Measurements from ENCODE around the gene BAIAP2L1.

The BAIAP2L1 gene

GRCh38 chr7:98293265-98293664 is 107.6 kb downstream of the BAIAP2L1 start:
- DNase-seq (ENCODE audit: low spot score) = no peak

- DNase-seq (ENCODE audit: low spot score) = no peak
Observed at GRCh38 chr7:98291717-98292116, 109.2 kb downstream of the BAIAP2L1 start.

- no peak for DNase-seq (ENCODE audit: low spot score)
Observed at GRCh38 chr7:98289333-98289875, 111.5 kb downstream of the BAIAP2L1 start.

- no peak for DNase-seq (ENCODE audit: low spot score)
Observed at GRCh38 chr7:98288064-98288823, 112.6 kb downstream of the BAIAP2L1 start.

DNA sequence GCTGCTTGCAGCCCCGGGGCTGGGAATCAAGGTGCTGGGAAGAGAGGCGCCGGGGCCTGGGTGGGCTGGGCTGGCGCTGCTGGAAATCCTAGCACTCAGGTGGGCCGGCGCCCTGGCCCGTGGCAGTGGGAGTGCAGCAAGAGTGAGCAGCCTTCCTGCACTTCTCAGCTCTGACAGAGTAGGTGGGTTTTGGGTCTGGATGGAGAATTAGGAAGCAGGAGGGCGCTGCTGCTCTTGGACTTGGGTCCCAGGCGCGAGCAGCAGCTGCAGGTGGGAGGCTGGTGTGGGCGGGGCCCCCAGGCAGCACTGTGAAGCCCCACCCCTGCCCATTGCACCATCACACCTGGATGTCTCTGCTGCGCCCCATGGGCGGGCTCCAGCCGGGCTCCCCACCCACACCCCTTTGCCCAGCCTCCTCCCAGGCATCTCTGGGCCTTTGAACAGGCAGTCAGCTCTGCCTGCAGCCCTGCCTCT is 113.4 kb downstream of the BAIAP2L1 start:
- DNase-seq (ENCODE audit: low spot score) = no peak

- DNase-seq (ENCODE audit: low spot score) = no peak
Observed at GRCh38 chr7:98286701-98287485, 114.0 kb downstream of the BAIAP2L1 start.

GRCh38 chr7:98286093-98286539 is 114.8 kb downstream of the BAIAP2L1 start:
- DNase-seq (ENCODE audit: low spot score) = no peak

GRCh38 chr7:98285157-98286092 is 115.5 kb downstream of the BAIAP2L1 start:
- no peak for DNase-seq (ENCODE audit: low spot score)

DNA sequence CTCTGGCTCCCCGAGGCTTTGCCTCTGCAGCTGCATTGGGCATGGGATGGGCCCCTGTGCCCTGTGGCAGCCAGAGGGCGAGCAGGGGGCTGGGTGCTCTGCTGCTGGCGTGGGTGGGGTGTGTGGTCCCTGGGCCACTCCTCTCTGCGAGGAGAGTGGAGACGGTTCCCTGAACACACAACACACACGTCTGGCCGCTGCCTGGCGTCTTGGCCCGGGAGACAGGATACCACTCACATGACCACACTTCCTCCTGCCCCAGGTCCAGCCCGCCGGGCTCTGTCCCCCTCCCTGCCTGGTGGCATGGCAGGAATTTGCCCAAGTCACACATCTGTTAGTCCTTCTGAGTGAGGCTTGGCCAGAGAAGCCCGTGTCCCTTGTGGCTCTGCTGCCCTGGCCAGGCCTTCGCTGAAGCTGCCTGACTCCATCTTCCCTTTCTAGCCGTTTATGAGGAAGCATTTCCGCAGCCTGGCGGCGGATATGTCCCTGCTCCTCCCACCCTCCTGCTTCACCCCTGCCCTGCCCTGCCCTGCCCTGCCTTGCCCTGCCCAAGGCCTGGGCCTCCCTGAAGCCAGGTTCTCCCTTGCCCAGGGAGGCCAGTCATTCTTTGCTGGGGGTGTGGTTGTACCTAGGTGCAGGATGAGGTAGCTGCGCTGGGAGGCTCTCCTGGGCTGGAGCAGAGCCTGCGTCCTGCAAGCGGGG is 116.4 kb downstream of the BAIAP2L1 start:
- DNase-seq (ENCODE audit: low spot score) = no peak

- no peak for DNase-seq (ENCODE audit: low spot score)
Observed at GRCh38 chr7:98283887-98284222, 117.0 kb downstream of the BAIAP2L1 start.

DNA sequence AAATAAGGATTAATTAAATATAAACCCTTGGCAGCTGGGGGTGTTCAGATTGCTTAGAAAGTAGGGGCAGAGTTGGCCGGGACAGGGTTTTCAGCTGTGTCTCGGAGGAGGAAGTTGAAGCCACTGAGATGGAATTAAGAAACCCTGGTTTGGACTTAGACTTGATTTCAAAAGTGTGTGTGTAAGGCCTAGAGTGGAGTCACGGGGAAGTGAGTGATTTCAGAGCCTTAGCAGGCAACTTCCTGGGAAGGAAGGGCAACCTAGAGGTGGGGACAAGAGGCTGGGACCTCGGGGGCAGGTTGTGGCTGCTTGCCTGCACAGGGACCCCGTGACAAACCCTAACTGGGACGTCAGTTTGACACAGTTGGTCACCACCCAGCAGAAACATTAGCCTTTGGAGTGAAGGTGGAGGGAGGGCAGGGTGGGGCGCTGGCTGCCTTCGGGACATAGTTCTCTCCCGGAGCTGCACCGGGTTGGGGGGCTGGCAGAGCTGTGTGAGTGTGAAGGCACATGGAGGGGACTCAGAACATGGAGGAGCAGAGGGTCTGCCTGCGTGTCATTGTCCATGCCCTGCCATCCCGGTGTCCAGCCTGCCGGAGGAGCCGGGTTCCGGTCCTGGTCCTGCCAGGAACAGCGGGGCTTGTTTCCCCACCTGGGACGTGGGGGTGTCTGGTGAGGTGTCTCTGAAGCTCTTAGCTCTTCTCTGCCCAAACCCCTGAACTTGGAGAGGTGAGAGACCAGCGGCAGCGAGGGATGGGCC is 117.6 kb downstream of the BAIAP2L1 start:
- no peak for DNase-seq (ENCODE audit: low spot score)

DNA sequence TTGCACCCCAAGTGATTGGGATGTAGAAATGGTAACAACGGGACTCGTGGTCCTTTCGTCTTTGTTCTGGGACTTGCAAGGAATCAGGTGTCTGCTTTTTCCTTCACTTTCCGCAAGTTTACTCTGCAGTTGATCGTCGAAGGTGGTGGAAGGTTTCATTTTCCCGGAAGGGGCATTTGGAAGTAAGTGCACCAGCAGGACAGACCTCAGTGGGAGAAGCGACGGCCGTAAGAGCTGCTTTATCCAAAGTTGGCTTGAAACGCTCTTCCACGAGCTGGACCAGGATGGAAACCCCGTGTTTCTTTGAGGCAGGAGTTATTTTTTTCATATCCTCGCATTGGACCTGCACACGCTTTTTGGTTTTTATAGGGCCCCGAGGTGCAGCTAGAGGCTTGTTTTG is 118.2 kb downstream of the BAIAP2L1 start:
- no peak for DNase-seq (ENCODE audit: low spot score)

GRCh38 chr7:98281757-98282606 is 118.9 kb downstream of the BAIAP2L1 start:
- DNase-seq (ENCODE audit: low spot score) = peak; percentile 18

- DNase-seq (ENCODE audit: low spot score) = peak; percentile 91
Observed at GRCh38 chr7:98280791-98281756, 119.8 kb downstream of the BAIAP2L1 start, which contains the start of gene BRI3. Gene BRI3, plus strand, starts transcription at chr7:98281686. Its CDS starts 110 bp downstream, at chr7:98281796.

GRCh38 chr7:98280296-98280695 is 120.6 kb downstream of the BAIAP2L1 start:
- no peak for DNase-seq (ENCODE audit: low spot score)

GRCh38 chr7:98278936-98279335 is 122.0 kb downstream of the BAIAP2L1 start:
- no peak for DNase-seq (ENCODE audit: low spot score)

DNA sequence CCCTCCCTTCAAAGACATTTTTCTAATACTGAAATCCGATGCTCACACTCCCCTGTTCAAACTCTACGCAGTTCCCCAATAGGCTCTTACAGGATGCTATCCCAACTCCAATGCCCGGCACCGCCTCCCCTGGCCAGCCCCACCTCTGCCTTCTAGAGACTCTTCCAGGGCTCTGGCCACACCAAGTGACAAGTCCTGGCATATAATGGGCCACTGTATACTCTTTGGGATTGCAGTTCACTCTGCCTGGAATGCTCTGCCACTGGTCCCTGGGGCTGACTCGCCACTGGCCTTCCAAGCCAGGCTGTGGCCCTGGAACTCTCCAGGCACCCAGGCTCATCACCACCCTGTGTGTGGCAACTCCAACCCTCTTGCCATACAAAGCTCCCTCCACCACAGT is 122.5 kb downstream of the BAIAP2L1 start:
- DNase-seq (ENCODE audit: low spot score) = no peak

DNA sequence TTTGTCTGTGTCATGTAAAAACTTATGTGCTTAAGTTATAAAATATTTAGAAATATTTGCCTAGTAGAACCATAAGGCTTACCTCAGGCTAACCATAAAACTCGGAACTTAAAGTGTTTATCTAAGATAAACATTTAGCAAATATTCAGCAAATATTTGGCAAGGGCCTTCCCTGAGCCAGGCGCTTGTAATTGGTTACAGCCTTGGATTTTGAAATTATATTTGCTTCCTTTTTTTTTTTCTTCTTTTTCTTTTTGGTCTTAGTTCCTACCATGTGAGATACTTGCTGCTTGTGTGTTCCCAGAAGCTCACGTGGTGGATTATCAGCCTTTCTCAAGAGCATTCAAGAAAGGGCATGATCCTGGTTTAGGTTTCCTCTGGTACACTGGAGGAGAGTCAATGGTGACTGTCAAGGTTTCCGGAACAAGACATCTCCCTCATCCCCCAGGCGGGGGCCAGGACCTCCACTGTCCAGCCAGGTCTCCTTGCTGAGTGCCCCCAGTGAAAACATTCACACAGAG is 124.6 kb downstream of the BAIAP2L1 start:
- no peak for DNase-seq (ENCODE audit: low spot score)

Measured in CD4-positive, alpha-beta T cell treated with Interleukin-15 for 4 hours (primary cell).